ENCODE measurements around the gene MT1HL1.

Gene MT1HL1

DNA sequence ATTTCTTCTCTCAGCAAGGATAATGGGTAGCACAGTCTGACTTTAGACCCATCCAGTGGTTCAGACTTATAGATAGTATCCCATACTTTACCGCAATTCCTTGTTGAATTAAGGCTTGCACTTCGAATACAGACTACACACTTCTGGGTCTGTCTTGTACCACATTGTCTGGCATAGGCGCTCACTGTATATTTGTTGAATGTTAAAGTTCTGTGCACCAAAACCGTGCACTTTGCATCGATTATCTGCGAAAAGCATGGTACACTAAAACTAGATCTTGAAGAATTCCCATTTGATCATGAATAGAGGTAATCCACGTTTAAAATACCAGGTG is 37.2 kb upstream of the MT1HL1 start:
- TF ChIP-seq EZH2 (IDR thresholded peaks at IDR 0.05; ENCODE audit: borderline replicate concordance, low read length) = no peak
- TF ChIP-seq, protein P1, sequence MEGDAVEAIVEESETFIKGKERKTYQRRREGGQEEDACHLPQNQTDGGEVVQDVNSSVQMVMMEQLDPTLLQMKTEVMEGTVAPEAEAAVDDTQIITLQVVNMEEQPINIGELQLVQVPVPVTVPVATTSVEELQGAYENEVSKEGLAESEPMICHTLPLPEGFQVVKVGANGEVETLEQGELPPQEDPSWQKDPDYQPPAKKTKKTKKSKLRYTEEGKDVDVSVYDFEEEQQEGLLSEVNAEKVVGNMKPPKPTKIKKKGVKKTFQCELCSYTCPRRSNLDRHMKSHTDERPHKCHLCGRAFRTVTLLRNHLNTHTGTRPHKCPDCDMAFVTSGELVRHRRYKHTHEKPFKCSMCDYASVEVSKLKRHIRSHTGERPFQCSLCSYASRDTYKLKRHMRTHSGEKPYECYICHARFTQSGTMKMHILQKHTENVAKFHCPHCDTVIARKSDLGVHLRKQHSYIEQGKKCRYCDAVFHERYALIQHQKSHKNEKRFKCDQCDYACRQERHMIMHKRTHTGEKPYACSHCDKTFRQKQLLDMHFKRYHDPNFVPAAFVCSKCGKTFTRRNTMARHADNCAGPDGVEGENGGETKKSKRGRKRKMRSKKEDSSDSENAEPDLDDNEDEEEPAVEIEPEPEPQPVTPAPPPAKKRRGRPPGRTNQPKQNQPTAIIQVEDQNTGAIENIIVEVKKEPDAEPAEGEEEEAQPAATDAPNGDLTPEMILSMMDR (IDR thresholded peaks at IDR 0.05; ENCODE audit: low read length) = no peak
- no peak overlapping the region for H3K27ac ChIP-seq (ENCODE audit: low read depth, low read length, poor library complexity, severe bottlenecking)
- no peak overlapping the region for H3K4me2 ChIP-seq (ENCODE audit: low read length)
- H3K9me2 ChIP-seq (ENCODE audit: low read depth, low read length) = no peaks in the 10 kb centered on the region
- no peaks in the 10 kb centered on the region for H3K36me3 ChIP-seq (ENCODE audit: insufficient read depth, low read length)
- H3K9ac ChIP-seq (ENCODE audit: low read length) = no peak overlapping the region
- no peaks in the 10 kb centered on the region for H3K9me3 ChIP-seq (ENCODE audit: low read length)
- no peaks in the 10 kb centered on the region for H3F3A ChIP-seq (ENCODE audit: insufficient read depth, low read length)
- no peak overlapping the region for H2AFZ ChIP-seq (ENCODE audit: low read length)
- no peaks in the 10 kb centered on the region for H3K4me1 ChIP-seq (ENCODE audit: insufficient read depth, low read length, severe bottlenecking)
- H3K79me2 ChIP-seq (ENCODE audit: insufficient read depth, low read length) = no peaks in the 10 kb centered on the region
- no peaks in the 10 kb centered on the region for H4K20me1 ChIP-seq (ENCODE audit: insufficient read depth, low read length)
- no peaks in the 10 kb centered on the region for H3K27me3 ChIP-seq (ENCODE audit: insufficient read depth, low read length)
- no peak overlapping the region for H3K4me3 ChIP-seq (ENCODE audit: low read depth, low read length, poor library complexity, severe bottlenecking)

DNA sequence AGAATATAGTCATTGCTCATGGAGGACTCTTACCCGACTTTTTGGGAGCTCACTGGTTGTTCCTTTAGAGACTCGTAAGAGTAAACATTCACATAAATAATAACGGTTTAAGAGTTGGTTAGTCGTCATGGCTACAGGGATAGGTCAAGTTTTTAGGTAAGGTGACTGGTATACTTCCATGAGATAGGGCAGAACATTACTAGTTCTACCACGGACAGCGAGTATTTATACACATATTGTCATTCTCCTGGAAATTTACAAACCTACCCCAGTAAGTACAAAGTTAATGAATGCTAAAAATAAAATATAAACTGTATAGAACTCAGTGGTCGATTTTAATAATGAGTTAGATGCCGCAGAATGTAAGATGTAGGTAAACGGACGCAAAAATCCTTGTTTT is 36.6 kb upstream of the MT1HL1 start:
- no peaks in the 10 kb centered on the region for H3K79me2 ChIP-seq (ENCODE audit: insufficient read depth, low read length)
- TF ChIP-seq, protein P1 (IDR thresholded peaks at IDR 0.05; ENCODE audit: low read length) = no peak
- TF ChIP-seq EZH2 (IDR thresholded peaks at IDR 0.05; ENCODE audit: borderline replicate concordance, low read length) = no peak
- no peaks in the 10 kb centered on the region for H3K27me3 ChIP-seq (ENCODE audit: insufficient read depth, low read length)
- no peak overlapping the region for H3K4me2 ChIP-seq (ENCODE audit: low read length)
- no peaks in the 10 kb centered on the region for H3K4me1 ChIP-seq (ENCODE audit: insufficient read depth, low read length, severe bottlenecking)
- H3K9me2 ChIP-seq (ENCODE audit: low read depth, low read length) = no peaks in the 10 kb centered on the region
- no peaks in the 10 kb centered on the region for H3K36me3 ChIP-seq (ENCODE audit: insufficient read depth, low read length)
- H3K4me3 ChIP-seq (ENCODE audit: low read depth, low read length, poor library complexity, severe bottlenecking) = no peak overlapping the region
- no peak overlapping the region for H2AFZ ChIP-seq (ENCODE audit: low read length)
- no peak overlapping the region for H3K27ac ChIP-seq (ENCODE audit: low read depth, low read length, poor library complexity, severe bottlenecking)
- no peaks in the 10 kb centered on the region for H3K9me3 ChIP-seq (ENCODE audit: low read length)
- H4K20me1 ChIP-seq (ENCODE audit: insufficient read depth, low read length) = no peaks in the 10 kb centered on the region
- H3K9ac ChIP-seq (ENCODE audit: low read length) = no peak overlapping the region
- H3F3A ChIP-seq (ENCODE audit: insufficient read depth, low read length) = no peaks in the 10 kb centered on the region

DNA sequence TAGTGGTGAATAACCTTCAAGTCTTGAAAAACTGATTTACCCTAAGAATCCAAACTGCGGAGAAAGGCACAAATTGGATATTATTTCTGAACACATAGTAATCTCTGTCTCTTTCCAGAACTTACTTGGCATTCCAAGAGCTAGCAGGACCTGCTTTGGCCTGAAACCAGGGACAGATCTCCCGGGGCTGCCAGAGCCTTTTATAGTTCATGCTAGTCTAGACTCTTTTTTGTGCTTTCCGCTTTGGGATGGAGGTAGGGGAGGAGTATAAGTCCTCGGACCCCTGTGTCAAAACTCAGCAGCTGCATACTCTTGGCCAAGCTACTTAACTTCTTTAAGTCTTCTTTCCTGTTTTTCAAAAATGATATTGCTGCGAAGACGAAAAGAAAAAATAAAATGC is 34.0 kb upstream of the MT1HL1 start:
- H3F3A ChIP-seq (ENCODE audit: insufficient read depth, low read length) = no peaks in the 10 kb centered on the region
- no peak overlapping the region for H3K9ac ChIP-seq (ENCODE audit: low read length)
- H3K4me3 ChIP-seq (ENCODE audit: low read depth, low read length, poor library complexity, severe bottlenecking) = no peak overlapping the region
- no peaks in the 10 kb centered on the region for H3K4me1 ChIP-seq (ENCODE audit: insufficient read depth, low read length, severe bottlenecking)
- H3K27me3 ChIP-seq (ENCODE audit: insufficient read depth, low read length) = no peaks in the 10 kb centered on the region
- H3K9me3 ChIP-seq (ENCODE audit: low read length) = no peaks in the 10 kb centered on the region
- no peaks in the 10 kb centered on the region for H3K36me3 ChIP-seq (ENCODE audit: insufficient read depth, low read length)
- H3K27ac ChIP-seq (ENCODE audit: low read depth, low read length, poor library complexity, severe bottlenecking) = no peak overlapping the region
- H4K20me1 ChIP-seq (ENCODE audit: insufficient read depth, low read length) = no peaks in the 10 kb centered on the region
- TF ChIP-seq, protein P1 (IDR thresholded peaks at IDR 0.05; ENCODE audit: low read length) = no peak
- no peak for TF ChIP-seq EZH2 (IDR thresholded peaks at IDR 0.05; ENCODE audit: borderline replicate concordance, low read length)
- H3K9me2 ChIP-seq (ENCODE audit: low read depth, low read length) = no peaks in the 10 kb centered on the region
- H3K79me2 ChIP-seq (ENCODE audit: insufficient read depth, low read length) = no peaks in the 10 kb centered on the region
- no peak overlapping the region for H3K4me2 ChIP-seq (ENCODE audit: low read length)
- no peak overlapping the region for H2AFZ ChIP-seq (ENCODE audit: low read length)
